ENCODE results near the gene TMEM121.

GRCh38 chr14:105549481-105549880, 23.1 kb downstream of the TMEM121 start:
- TF ChIP-seq CTCF (IDR thresholded peaks at IDR 0.05) (no peak), EZH2phosphoT487 (IDR thresholded peaks at IDR 0.05; ENCODE audit: borderline replicate concordance, low read depth) (no peak), GABPA (IDR thresholded peaks at IDR 0.05; ENCODE audit: low read depth) (no peak), TAF1 (IDR thresholded peaks at IDR 0.05; ENCODE audit: borderline replicate concordance, low read depth, low read length) (no peak), YY1 (IDR thresholded peaks at IDR 0.05; ENCODE audit: low read depth) (no peak)

Data from SK-N-SH (cell line).